Measurements from ENCODE around the gene ANKRD42. TPM values are rescaled to one million over a fixed set of nuclear protein-coding genes. Genes with fewer than 3 reads are reported as not detected.
"Not testable (repeated sequence)": the region's sequence is repeated elsewhere in the genome, so short reads cannot be mapped to it uniquely, and the experiment has no call there.

ANKRD42 gene
- total RNA-seq, 1 donor from 2014 or later: 12.1 TPM

DNA sequence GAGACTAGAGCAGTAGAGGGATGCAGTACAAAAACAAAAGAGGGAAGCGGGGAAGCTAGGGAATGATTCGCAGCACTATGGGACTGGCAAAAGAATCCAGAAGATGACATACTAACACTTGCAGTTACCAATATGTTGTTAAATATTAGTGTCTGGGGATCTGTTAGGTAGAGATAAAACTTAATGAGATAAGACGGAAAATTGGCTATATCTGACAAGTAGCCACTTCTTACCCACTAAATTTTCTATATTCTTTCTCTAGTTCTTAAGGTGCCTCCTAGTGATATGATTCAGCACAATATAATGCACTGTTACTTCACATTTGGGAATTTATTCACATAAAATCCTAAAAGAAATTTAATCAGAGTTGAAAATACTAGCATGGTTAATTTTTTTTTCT, 61.9 kb downstream of the ANKRD42 start:
- peaks cover 23% of the 10 kb centered on the region for H3K4me1 Mint-ChIP-seq (ENCODE audit: low read depth)
- H3K9me3 Mint-ChIP-seq (ENCODE audit: low read depth): no peaks in the 10 kb centered on the region
- H3K27ac Mint-ChIP-seq: peak overlapping the region; percentile 17
- peaks cover 7% of the 10 kb centered on the region for H3K36me3 Mint-ChIP-seq (ENCODE audit: insufficient read depth)
- no peaks in the 10 kb centered on the region for H3K27me3 Mint-ChIP-seq
- TF ChIP-seq, protein P1, sequence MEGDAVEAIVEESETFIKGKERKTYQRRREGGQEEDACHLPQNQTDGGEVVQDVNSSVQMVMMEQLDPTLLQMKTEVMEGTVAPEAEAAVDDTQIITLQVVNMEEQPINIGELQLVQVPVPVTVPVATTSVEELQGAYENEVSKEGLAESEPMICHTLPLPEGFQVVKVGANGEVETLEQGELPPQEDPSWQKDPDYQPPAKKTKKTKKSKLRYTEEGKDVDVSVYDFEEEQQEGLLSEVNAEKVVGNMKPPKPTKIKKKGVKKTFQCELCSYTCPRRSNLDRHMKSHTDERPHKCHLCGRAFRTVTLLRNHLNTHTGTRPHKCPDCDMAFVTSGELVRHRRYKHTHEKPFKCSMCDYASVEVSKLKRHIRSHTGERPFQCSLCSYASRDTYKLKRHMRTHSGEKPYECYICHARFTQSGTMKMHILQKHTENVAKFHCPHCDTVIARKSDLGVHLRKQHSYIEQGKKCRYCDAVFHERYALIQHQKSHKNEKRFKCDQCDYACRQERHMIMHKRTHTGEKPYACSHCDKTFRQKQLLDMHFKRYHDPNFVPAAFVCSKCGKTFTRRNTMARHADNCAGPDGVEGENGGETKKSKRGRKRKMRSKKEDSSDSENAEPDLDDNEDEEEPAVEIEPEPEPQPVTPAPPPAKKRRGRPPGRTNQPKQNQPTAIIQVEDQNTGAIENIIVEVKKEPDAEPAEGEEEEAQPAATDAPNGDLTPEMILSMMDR (IDR thresholded peaks at IDR 0.05; ENCODE audit: unreplicated experiment): no peak
- DNase-seq (ENCODE audit: low spot score, unreplicated experiment): no peak
- no peak overlapping the region for H3K4me3 Mint-ChIP-seq (ENCODE audit: low read depth)

GRCh38 chr11:83256602-83257340, 63.3 kb downstream of the ANKRD42 start:
- Mint-ChIP-seq H3K4me3 (ENCODE audit: low read depth) (no peak overlapping the region), H3K27me3 (no peaks in the 10 kb centered on the region), H3K4me1 (ENCODE audit: low read depth) (peaks cover 23% of the 10 kb centered on the region), H3K27ac (peak overlapping the region; percentile 6), H3K36me3 (ENCODE audit: insufficient read depth) (peaks cover 10% of the 10 kb centered on the region), H3K9me3 (ENCODE audit: low read depth) (no peaks in the 10 kb centered on the region)
- no peak for DNase-seq (ENCODE audit: low spot score, unreplicated experiment)
- TF ChIP-seq, protein P1 (IDR thresholded peaks at IDR 0.05; ENCODE audit: unreplicated experiment): no peak

DNA sequence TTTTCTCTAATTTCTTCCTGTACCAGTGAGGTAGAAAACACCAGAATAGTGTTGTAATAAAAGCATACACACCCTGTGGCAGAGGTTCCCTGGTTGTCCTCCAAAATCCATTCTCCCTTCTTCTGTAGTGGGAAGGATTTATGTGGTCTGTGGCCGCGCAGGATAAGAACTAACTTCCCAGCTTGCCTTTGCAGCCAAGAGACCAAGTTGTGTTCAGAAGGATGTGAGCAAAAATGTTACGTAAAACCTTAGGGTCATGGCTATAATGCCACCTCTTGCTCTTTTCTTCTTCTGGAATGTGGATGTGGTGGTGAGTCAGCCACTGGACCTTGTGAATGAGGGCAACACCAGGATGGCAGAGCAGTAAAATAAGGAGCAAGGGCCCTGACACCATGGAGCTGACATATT, 64.3 kb downstream of the ANKRD42 start:
- DNase-seq (ENCODE audit: low spot score, unreplicated experiment): no peak
- H3K27me3 Mint-ChIP-seq: no peaks in the 10 kb centered on the region
- no peaks in the 10 kb centered on the region for H3K9me3 Mint-ChIP-seq (ENCODE audit: low read depth)
- TF ChIP-seq, protein P1 (IDR thresholded peaks at IDR 0.05; ENCODE audit: unreplicated experiment): no peak
- H3K36me3 Mint-ChIP-seq (ENCODE audit: insufficient read depth): peaks cover 8% of the 10 kb centered on the region
- no peak overlapping the region for H3K4me3 Mint-ChIP-seq (ENCODE audit: low read depth)
- peak overlapping the region; percentile 34 for H3K27ac Mint-ChIP-seq
- H3K4me1 Mint-ChIP-seq (ENCODE audit: low read depth): peaks cover 23% of the 10 kb centered on the region

DNA sequence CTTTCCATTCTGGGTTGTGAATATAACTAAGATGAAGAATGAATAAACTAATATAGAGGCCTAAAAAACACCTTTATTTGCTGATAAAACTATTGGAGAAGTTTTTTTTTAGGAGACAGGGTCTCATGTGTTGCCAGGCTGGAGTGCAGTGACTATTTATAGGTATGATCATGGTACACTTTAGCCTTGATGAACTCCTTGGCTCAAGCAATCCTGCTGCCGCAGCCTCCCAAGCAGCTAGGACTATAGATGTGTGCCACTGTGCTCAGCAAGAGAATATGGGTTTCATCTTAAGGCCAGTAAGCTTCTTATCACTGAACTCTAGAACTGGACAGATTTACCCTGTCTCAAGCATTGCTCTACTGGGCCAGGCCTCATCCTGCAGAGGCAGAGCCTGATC, 66.0 kb downstream of the ANKRD42 start:
- Mint-ChIP-seq H3K9me3 (ENCODE audit: low read depth) (no peaks in the 10 kb centered on the region), H3K4me3 (ENCODE audit: low read depth) (no peak overlapping the region), H3K4me1 (ENCODE audit: low read depth) (peaks cover 23% of the 10 kb centered on the region), H3K27me3 (no peaks in the 10 kb centered on the region), H3K27ac (no peak overlapping the region), H3K36me3 (ENCODE audit: insufficient read depth) (peaks cover 17% of the 10 kb centered on the region)
- no peak for DNase-seq (ENCODE audit: low spot score, unreplicated experiment)
- TF ChIP-seq, protein P1 (IDR thresholded peaks at IDR 0.05; ENCODE audit: unreplicated experiment): no peak

DNA sequence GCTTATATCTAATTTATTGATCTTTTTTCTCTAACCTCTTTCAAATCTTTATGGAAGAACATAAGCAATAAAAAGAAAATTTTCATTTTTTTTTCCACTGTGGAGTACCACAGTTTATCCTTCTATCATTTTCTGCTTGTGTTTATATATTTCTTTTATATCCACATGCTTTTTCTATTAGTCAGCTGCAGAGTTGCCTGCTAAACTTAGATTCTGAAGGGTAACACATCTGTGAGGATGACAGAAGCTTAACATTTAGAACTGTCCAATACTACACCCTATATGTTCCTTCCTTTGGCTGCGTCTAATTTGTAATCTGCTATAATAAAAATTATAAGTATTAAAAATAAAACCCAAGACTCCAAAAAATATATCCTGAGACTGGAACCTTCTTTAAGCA, 71.8 kb downstream of the ANKRD42 start:
- TF ChIP-seq, protein P1 (IDR thresholded peaks at IDR 0.05; ENCODE audit: unreplicated experiment): no peak
- no peaks in the 10 kb centered on the region for H3K27me3 Mint-ChIP-seq
- H3K4me1 Mint-ChIP-seq (ENCODE audit: low read depth): peaks cover 13% of the 10 kb centered on the region
- H3K4me3 Mint-ChIP-seq (ENCODE audit: low read depth): no peak overlapping the region
- no peak overlapping the region for H3K27ac Mint-ChIP-seq
- H3K36me3 Mint-ChIP-seq (ENCODE audit: insufficient read depth): peaks cover 42% of the 10 kb centered on the region
- H3K9me3 Mint-ChIP-seq (ENCODE audit: low read depth): peaks cover 4% of the 10 kb centered on the region
- no peak for DNase-seq (ENCODE audit: low spot score, unreplicated experiment)

DNA sequence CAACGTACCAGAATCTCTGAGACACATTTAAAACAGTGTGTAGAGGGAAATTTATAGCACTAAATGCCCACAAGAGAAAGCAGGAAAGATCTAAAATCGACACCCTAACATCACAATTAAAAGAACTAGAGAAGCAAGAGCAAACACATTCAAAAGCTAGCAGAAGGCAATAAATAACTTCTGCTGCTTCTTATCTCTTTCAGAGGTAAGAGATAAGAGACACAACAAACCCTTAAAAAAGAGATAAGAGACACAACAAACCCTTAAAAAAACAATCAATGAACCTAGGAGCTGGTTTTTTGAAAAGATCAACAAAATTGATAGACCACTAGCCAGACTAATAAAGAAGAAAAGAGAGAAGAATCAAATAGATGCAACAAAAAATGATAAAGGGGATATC, 75.6 kb downstream of the ANKRD42 start:
- not testable (repeated sequence) for H3K4me3 Mint-ChIP-seq (ENCODE audit: low read depth); H3K27me3 Mint-ChIP-seq; DNase-seq (ENCODE audit: low spot score, unreplicated experiment)
- Mint-ChIP-seq H3K27ac (peak overlapping the region; percentile 23), H3K4me1 (ENCODE audit: low read depth) (peaks cover 13% of the 10 kb centered on the region), H3K9me3 (ENCODE audit: low read depth) (peaks cover 10% of the 10 kb centered on the region), H3K36me3 (ENCODE audit: insufficient read depth) (peaks cover 61% of the 10 kb centered on the region)

DNA sequence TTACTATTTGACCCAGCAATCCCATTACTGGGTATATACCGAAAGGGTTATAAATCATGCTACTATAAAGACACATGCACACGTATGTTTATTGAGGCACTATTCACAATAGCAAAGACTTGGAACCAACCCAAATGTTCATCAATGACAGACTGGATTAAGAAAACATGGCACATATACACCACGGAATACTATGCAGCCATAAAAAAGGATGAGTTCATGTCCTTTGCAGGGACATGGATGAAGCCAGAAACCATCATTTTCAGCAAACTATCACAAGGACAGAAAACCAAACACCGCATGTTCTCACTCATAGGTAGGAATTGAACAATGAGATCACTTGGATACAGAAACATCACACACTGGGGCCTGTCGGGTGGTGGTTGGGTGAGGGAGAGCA, 78.2 kb downstream of the ANKRD42 start:
- H3K4me3 Mint-ChIP-seq (ENCODE audit: low read depth): not testable (repeated sequence)

More for the DNA sequence above, 78.2 kb downstream of the ANKRD42 start:
- not testable (repeated sequence) for H3K27me3 Mint-ChIP-seq; H3K27ac Mint-ChIP-seq; DNase-seq (ENCODE audit: low spot score, unreplicated experiment)
- Mint-ChIP-seq H3K9me3 (ENCODE audit: low read depth) (peaks cover 10% of the 10 kb centered on the region), H3K36me3 (ENCODE audit: insufficient read depth) (peaks cover 51% of the 10 kb centered on the region), H3K4me1 (ENCODE audit: low read depth) (peaks cover 13% of the 10 kb centered on the region)
